ENCODE measurements around the gene ARHGEF38.

DNA sequence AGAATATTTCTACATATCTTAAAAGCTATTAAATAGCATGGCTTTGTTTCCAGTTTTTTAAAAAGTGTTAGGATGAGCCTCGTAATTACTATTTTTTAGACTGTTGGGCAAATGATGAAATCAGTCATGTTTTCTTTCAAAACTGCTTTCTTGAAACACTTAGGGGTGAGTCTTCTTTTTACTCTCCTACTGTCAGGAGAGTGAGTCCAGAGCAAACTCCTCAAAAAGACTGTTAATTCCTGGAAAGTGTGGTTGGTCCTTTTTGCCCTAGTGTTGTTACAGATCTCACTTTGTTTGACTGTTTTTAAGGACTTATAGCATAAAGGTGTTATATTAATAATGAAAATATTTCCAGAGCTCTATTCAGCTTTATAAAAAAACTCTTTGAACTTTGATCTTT, 162.5 kb downstream of the ARHGEF38 start:
- TF ChIP-seq, protein P1, sequence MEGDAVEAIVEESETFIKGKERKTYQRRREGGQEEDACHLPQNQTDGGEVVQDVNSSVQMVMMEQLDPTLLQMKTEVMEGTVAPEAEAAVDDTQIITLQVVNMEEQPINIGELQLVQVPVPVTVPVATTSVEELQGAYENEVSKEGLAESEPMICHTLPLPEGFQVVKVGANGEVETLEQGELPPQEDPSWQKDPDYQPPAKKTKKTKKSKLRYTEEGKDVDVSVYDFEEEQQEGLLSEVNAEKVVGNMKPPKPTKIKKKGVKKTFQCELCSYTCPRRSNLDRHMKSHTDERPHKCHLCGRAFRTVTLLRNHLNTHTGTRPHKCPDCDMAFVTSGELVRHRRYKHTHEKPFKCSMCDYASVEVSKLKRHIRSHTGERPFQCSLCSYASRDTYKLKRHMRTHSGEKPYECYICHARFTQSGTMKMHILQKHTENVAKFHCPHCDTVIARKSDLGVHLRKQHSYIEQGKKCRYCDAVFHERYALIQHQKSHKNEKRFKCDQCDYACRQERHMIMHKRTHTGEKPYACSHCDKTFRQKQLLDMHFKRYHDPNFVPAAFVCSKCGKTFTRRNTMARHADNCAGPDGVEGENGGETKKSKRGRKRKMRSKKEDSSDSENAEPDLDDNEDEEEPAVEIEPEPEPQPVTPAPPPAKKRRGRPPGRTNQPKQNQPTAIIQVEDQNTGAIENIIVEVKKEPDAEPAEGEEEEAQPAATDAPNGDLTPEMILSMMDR (IDR thresholded peaks at IDR 0.05): no peak
- TF ChIP-seq POLR2A (IDR thresholded peaks at IDR 0.05): no peak

Measured in uterus (tissue), 2 donors.